ENCODE data around the gene CFTR. TPM values are rescaled to one million over a fixed set of nuclear protein-coding genes. Genes with fewer than 3 reads are reported as not detected.

Gene CFTR
- total and polyA plus RNA-seq, 4 donors = 0.10 to 3.1 (median 0.30) TPM

- Histone ChIP-seq H3K27ac (ENCODE audit: low read depth in 1 of 2, low read length in 2 of 2) (no peak overlapping the region), H3K27me3 (ENCODE audit: control insufficient read depth in 1 of 2, insufficient read depth in 2 of 2, low read length in 1 of 2) (no peaks in the 10 kb centered on the region), H3K4me3 (ENCODE audit: low read length in 2 of 2) (no peak overlapping the region), H3K36me3 (ENCODE audit: control insufficient read depth in 1 of 2, insufficient read depth in 2 of 2, low read length in 1 of 2) (no peaks in the 10 kb centered on the region), H3K9me3 (ENCODE audit: control insufficient read depth, low read length) (no peaks in the 10 kb centered on the region), H3K4me1 (ENCODE audit: control insufficient read depth in 1 of 2, insufficient read depth in 2 of 2, low read length in 2 of 2) (no peaks in the 10 kb centered on the region)
- DNase-seq = no peak
- no peak for ATAC-seq (ENCODE audit: low FRiP score)
- intact Hi-C loops (cut with DNase I) = no loop called here
- 82 to 84% methylated on average over 3 of the region's 3 CpGs for WGBS, 2 donors
Measured at GRCh38 chr7:117559391-117559790, 79.6 kb downstream of the CFTR start.

- intact Hi-C loops (cut with DNase I) = no loop called here
- Histone ChIP-seq H3K4me3 (ENCODE audit: low read length in 2 of 2) (no peak overlapping the region), H3K36me3 (ENCODE audit: control insufficient read depth in 1 of 2, insufficient read depth in 2 of 2, low read length in 1 of 2) (no peaks in the 10 kb centered on the region), H3K4me1 (ENCODE audit: control insufficient read depth in 1 of 2, insufficient read depth in 2 of 2, low read length in 2 of 2) (no peaks in the 10 kb centered on the region), H3K27ac (ENCODE audit: low read depth in 1 of 2, low read length in 2 of 2) (no peak overlapping the region), H3K9me3 (ENCODE audit: control insufficient read depth, low read length) (no peaks in the 10 kb centered on the region), H3K27me3 (ENCODE audit: control insufficient read depth in 1 of 2, insufficient read depth in 2 of 2, low read length in 1 of 2) (no peaks in the 10 kb centered on the region)
- no peak for DNase-seq
- no peak for ATAC-seq (ENCODE audit: low FRiP score)
Measured at GRCh38 chr7:117560030-117560429, 80.2 kb downstream of the CFTR start.

GRCh38 chr7:117562759-117563158 lies 82.9 kb downstream of the CFTR start:
- ATAC-seq (ENCODE audit: low FRiP score) = no peak
- no peak for DNase-seq
- Histone ChIP-seq H3K9me3 (ENCODE audit: control insufficient read depth, low read length) (no peaks in the 10 kb centered on the region), H3K27me3 (ENCODE audit: control insufficient read depth in 1 of 2, insufficient read depth in 2 of 2, low read length in 1 of 2) (no peaks in the 10 kb centered on the region), H3K4me1 (ENCODE audit: control insufficient read depth in 1 of 2, insufficient read depth in 2 of 2, low read length in 2 of 2) (no peaks in the 10 kb centered on the region), H3K27ac (ENCODE audit: low read depth in 1 of 2, low read length in 2 of 2) (no peak overlapping the region), H3K36me3 (ENCODE audit: control insufficient read depth in 1 of 2, insufficient read depth in 2 of 2, low read length in 1 of 2) (no peaks in the 10 kb centered on the region), H3K4me3 (ENCODE audit: low read length in 2 of 2) (no peak overlapping the region)
- intact Hi-C loops (cut with DNase I) = no loop called here
- 63 to 68% methylated on average over 2 of the region's 2 CpGs for WGBS, 2 donors

- H3K27ac ChIP-seq (ENCODE audit: low read depth in 1 of 2, low read length in 2 of 2) = no peak overlapping the region
- no peak for DNase-seq
- H3K4me3 ChIP-seq (ENCODE audit: low read length in 2 of 2) = no peak overlapping the region
- no peaks in the 10 kb centered on the region for H3K36me3 ChIP-seq (ENCODE audit: control insufficient read depth in 1 of 2, insufficient read depth in 2 of 2, low read length in 1 of 2)
- intact Hi-C loops (cut with DNase I) = no loop called here
- no peaks in the 10 kb centered on the region for H3K4me1 ChIP-seq (ENCODE audit: control insufficient read depth in 1 of 2, insufficient read depth in 2 of 2, low read length in 2 of 2)
- 49 to 53% methylated on average over 3 of the region's 3 CpGs for WGBS, 2 donors
- H3K27me3 ChIP-seq (ENCODE audit: control insufficient read depth in 1 of 2, insufficient read depth in 2 of 2, low read length in 1 of 2) = no peaks in the 10 kb centered on the region
- no peak for ATAC-seq (ENCODE audit: low FRiP score)
- no peaks in the 10 kb centered on the region for H3K9me3 ChIP-seq (ENCODE audit: control insufficient read depth, low read length)
Measured at GRCh38 chr7:117564080-117564479, 84.3 kb downstream of the CFTR start.

GRCh38 chr7:117564627-117565026 lies 84.8 kb downstream of the CFTR start:
- WGBS, 2 donors = 46 to 51% methylated on average over 2 of the region's 2 CpGs
- Histone ChIP-seq H3K9me3 (ENCODE audit: control insufficient read depth, low read length) (no peaks in the 10 kb centered on the region), H3K4me1 (ENCODE audit: control insufficient read depth in 1 of 2, insufficient read depth in 2 of 2, low read length in 2 of 2) (no peaks in the 10 kb centered on the region), H3K27ac (ENCODE audit: low read depth in 1 of 2, low read length in 2 of 2) (no peak overlapping the region), H3K27me3 (ENCODE audit: control insufficient read depth in 1 of 2, insufficient read depth in 2 of 2, low read length in 1 of 2) (no peaks in the 10 kb centered on the region), H3K4me3 (ENCODE audit: low read length in 2 of 2) (no peak overlapping the region), H3K36me3 (ENCODE audit: control insufficient read depth in 1 of 2, insufficient read depth in 2 of 2, low read length in 1 of 2) (no peaks in the 10 kb centered on the region)
- DNase-seq = no peak
- intact Hi-C loops (cut with DNase I) = no loop called here
- no peak for ATAC-seq (ENCODE audit: low FRiP score)

- Histone ChIP-seq H3K36me3 (ENCODE audit: control insufficient read depth in 1 of 2, insufficient read depth in 2 of 2, low read length in 1 of 2) (no peaks in the 10 kb centered on the region), H3K27ac (ENCODE audit: low read depth in 1 of 2, low read length in 2 of 2) (no peak overlapping the region), H3K4me1 (ENCODE audit: control insufficient read depth in 1 of 2, insufficient read depth in 2 of 2, low read length in 2 of 2) (no peaks in the 10 kb centered on the region), H3K27me3 (ENCODE audit: control insufficient read depth in 1 of 2, insufficient read depth in 2 of 2, low read length in 1 of 2) (no peaks in the 10 kb centered on the region), H3K4me3 (ENCODE audit: low read length in 2 of 2) (no peak overlapping the region), H3K9me3 (ENCODE audit: control insufficient read depth, low read length) (no peaks in the 10 kb centered on the region)
- DNase-seq (no peak), ATAC-seq (ENCODE audit: low FRiP score) (no peak)
- intact Hi-C loops (cut with DNase I) = no loop called here
- 85 to 90% methylated on average over 4 of the region's 4 CpGs for WGBS, 2 donors
Measured at GRCh38 chr7:117565226-117565625, 85.4 kb downstream of the CFTR start.

- no peaks in the 10 kb centered on the region for H3K36me3 ChIP-seq (ENCODE audit: control insufficient read depth in 1 of 2, insufficient read depth in 2 of 2, low read length in 1 of 2)
- ATAC-seq (ENCODE audit: low FRiP score) (no peak), DNase-seq (no peak)
- no peaks in the 10 kb centered on the region for H3K4me1 ChIP-seq (ENCODE audit: control insufficient read depth in 1 of 2, insufficient read depth in 2 of 2, low read length in 2 of 2)
- no peak overlapping the region for H3K27ac ChIP-seq (ENCODE audit: low read depth in 1 of 2, low read length in 2 of 2)
- intact Hi-C loops (cut with DNase I) = no loop called here
- H3K27me3 ChIP-seq (ENCODE audit: control insufficient read depth in 1 of 2, insufficient read depth in 2 of 2, low read length in 1 of 2) = no peaks in the 10 kb centered on the region
- 55 to 56% methylated on average over 1 of the region's 1 CpG for WGBS, 2 donors
- no peaks in the 10 kb centered on the region for H3K9me3 ChIP-seq (ENCODE audit: control insufficient read depth, low read length)
- no peak overlapping the region for H3K4me3 ChIP-seq (ENCODE audit: low read length in 2 of 2)
Measured at GRCh38 chr7:117567781-117568180, 88.0 kb downstream of the CFTR start.

- intact Hi-C loops (cut with DNase I) = no loop called here
- H3K4me3 ChIP-seq (ENCODE audit: low read length in 2 of 2) = no peak overlapping the region
- ATAC-seq (ENCODE audit: low FRiP score) (no peak), DNase-seq (no peak)
- H3K27ac ChIP-seq (ENCODE audit: low read depth in 1 of 2, low read length in 2 of 2) = no peak overlapping the region
- H3K9me3 ChIP-seq (ENCODE audit: control insufficient read depth, low read length) = no peaks in the 10 kb centered on the region
- no peaks in the 10 kb centered on the region for H3K27me3 ChIP-seq (ENCODE audit: control insufficient read depth in 1 of 2, insufficient read depth in 2 of 2, low read length in 1 of 2)
- no peaks in the 10 kb centered on the region for H3K36me3 ChIP-seq (ENCODE audit: control insufficient read depth in 1 of 2, insufficient read depth in 2 of 2, low read length in 1 of 2)
- no peaks in the 10 kb centered on the region for H3K4me1 ChIP-seq (ENCODE audit: control insufficient read depth in 1 of 2, insufficient read depth in 2 of 2, low read length in 2 of 2)
Measured at GRCh38 chr7:117572856-117573620, 93.2 kb downstream of the CFTR start.

GRCh38 chr7:117581424-117581823 lies 101.6 kb downstream of the CFTR start:
- WGBS, 2 donors = 88 to 100% methylated on average over 1 of the region's 1 CpG
- no peak for ATAC-seq (ENCODE audit: low FRiP score)
- intact Hi-C loops (cut with DNase I) = no loop called here
- Histone ChIP-seq H3K4me3 (ENCODE audit: low read length in 2 of 2) (no peak overlapping the region), H3K27me3 (ENCODE audit: control insufficient read depth in 1 of 2, insufficient read depth in 2 of 2, low read length in 1 of 2) (no peaks in the 10 kb centered on the region), H3K27ac (ENCODE audit: low read depth in 1 of 2, low read length in 2 of 2) (no peak overlapping the region), H3K36me3 (ENCODE audit: control insufficient read depth in 1 of 2, insufficient read depth in 2 of 2, low read length in 1 of 2) (no peaks in the 10 kb centered on the region), H3K4me1 (ENCODE audit: control insufficient read depth in 1 of 2, insufficient read depth in 2 of 2, low read length in 2 of 2) (peaks cover 0 to 2% of the 10 kb centered on the region in 2 donors), H3K9me3 (ENCODE audit: control insufficient read depth, low read length) (no peaks in the 10 kb centered on the region)
- DNase-seq = no peak
